ENCODE measurements around the gene MPP1.
A peak's percentile ranks its signal among the peaks of the same experiment; 100 is the strongest.

The MPP1 gene

DNA sequence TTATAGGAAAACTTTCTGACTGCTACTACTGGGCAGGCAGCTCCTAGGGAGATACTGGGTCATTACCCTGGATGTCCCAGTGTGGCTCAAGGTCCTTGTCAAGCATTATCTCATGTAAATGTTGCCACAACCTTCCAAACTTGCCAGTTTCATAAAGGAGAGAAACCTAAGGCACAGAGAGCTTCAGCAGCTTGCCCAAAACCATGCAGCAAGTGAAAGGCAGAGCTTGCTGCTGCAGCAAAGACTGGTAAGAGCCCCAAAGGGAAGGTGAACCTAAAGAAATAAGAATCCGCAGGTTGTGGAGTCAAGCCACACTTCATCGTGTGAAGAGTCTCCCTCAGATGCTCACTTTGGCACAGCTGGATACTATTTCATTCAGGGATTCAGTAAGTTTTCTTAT lies 2.3 kb downstream of the MPP1 start:
- POLR2A ChIA-PET, result no interaction called here
- Histone ChIP-seq H3K27ac (ENCODE audit: extremely low read depth, low read depth, low read length) (no peak overlapping the region), H3K4me3 (ENCODE audit: low read depth, low read length) (no peak overlapping the region), H3K4me1 (ENCODE audit: control insufficient read depth, insufficient read depth, low read length) (peaks cover 18% of the 10 kb centered on the region), H3K36me3 (ENCODE audit: control insufficient read depth in 2 of 2, insufficient read depth in 1 of 2, low read length in 2 of 2) (no peaks in the 10 kb centered on the region), H3K9me3 (ENCODE audit: control insufficient read depth, insufficient read depth, low read depth, low read length) (no peaks in the 10 kb centered on the region)
- TF ChIP-seq SCRT1 (tag by site-specific recombination; IDR thresholded peaks at IDR 0.05; ENCODE audit: borderline replicate concordance) (no peak), ZNF426 (tag by site-specific recombination; IDR thresholded peaks at IDR 0.05) (no peak), ZNF223 (tag by site-specific recombination; IDR thresholded peaks at IDR 0.05) (no peak), ZNF600 (tag by site-specific recombination; IDR thresholded peaks at IDR 0.05) (peak; percentile 58), ZNF302 (tag by site-specific recombination; IDR thresholded peaks at IDR 0.05; ENCODE audit: low read depth) (no peak), ZFP37 (tag by site-specific recombination; IDR thresholded peaks at IDR 0.05) (no peak), ZNF670 (tag by site-specific recombination; IDR thresholded peaks at IDR 0.05; ENCODE audit: low read depth) (no peak), SCRT2 (tag by site-specific recombination; IDR thresholded peaks at IDR 0.05) (peak; percentile 64), ZNF248 (tag by site-specific recombination; IDR thresholded peaks at IDR 0.05) (no peak), ZNF544 (tag by site-specific recombination; IDR thresholded peaks at IDR 0.05) (no peak), ZNF184 (tag by site-specific recombination; IDR thresholded peaks at IDR 0.05) (no peak), ZBTB48 (tag by site-specific recombination; IDR thresholded peaks at IDR 0.05) (no peak), FEZF1 (tag by site-specific recombination; IDR thresholded peaks at IDR 0.05) (no peak), ZSCAN16 (tag by site-specific recombination; IDR thresholded peaks at IDR 0.05) (no peak)
- TF ChIP-seq, protein P1, sequence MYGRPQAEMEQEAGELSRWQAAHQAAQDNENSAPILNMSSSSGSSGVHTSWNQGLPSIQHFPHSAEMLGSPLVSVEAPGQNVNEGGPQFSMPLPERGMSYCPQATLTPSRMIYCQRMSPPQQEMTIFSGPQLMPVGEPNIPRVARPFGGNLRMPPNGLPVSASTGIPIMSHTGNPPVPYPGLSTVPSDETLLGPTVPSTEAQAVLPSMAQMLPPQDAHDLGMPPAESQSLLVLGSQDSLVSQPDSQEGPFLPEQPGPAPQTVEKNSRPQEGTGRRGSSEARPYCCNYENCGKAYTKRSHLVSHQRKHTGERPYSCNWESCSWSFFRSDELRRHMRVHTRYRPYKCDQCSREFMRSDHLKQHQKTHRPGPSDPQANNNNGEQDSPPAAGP (tag by site-specific recombination; IDR thresholded peaks at IDR 0.05), result no peak
- TF ChIP-seq, protein P2, sequence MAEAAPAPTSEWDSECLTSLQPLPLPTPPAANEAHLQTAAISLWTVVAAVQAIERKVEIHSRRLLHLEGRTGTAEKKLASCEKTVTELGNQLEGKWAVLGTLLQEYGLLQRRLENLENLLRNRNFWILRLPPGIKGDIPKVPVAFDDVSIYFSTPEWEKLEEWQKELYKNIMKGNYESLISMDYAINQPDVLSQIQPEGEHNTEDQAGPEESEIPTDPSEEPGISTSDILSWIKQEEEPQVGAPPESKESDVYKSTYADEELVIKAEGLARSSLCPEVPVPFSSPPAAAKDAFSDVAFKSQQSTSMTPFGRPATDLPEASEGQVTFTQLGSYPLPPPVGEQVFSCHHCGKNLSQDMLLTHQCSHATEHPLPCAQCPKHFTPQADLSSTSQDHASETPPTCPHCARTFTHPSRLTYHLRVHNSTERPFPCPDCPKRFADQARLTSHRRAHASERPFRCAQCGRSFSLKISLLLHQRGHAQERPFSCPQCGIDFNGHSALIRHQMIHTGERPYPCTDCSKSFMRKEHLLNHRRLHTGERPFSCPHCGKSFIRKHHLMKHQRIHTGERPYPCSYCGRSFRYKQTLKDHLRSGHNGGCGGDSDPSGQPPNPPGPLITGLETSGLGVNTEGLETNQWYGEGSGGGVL (tag by site-specific recombination; IDR thresholded peaks at IDR 0.05), result no peak
- TF ChIP-seq, protein P3, sequence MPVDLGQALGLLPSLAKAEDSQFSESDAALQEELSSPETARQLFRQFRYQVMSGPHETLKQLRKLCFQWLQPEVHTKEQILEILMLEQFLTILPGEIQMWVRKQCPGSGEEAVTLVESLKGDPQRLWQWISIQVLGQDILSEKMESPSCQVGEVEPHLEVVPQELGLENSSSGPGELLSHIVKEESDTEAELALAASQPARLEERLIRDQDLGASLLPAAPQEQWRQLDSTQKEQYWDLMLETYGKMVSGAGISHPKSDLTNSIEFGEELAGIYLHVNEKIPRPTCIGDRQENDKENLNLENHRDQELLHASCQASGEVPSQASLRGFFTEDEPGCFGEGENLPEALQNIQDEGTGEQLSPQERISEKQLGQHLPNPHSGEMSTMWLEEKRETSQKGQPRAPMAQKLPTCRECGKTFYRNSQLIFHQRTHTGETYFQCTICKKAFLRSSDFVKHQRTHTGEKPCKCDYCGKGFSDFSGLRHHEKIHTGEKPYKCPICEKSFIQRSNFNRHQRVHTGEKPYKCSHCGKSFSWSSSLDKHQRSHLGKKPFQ (tag by site-specific recombination; IDR thresholded peaks at IDR 0.05), result no peak
- CTCF ChIA-PET, result interaction anchor here (0.7 kb wide), 1 partner anchor 10 kb away, joined by 3 read pairs; no protein-coding TSS in a partner anchor

DNA sequence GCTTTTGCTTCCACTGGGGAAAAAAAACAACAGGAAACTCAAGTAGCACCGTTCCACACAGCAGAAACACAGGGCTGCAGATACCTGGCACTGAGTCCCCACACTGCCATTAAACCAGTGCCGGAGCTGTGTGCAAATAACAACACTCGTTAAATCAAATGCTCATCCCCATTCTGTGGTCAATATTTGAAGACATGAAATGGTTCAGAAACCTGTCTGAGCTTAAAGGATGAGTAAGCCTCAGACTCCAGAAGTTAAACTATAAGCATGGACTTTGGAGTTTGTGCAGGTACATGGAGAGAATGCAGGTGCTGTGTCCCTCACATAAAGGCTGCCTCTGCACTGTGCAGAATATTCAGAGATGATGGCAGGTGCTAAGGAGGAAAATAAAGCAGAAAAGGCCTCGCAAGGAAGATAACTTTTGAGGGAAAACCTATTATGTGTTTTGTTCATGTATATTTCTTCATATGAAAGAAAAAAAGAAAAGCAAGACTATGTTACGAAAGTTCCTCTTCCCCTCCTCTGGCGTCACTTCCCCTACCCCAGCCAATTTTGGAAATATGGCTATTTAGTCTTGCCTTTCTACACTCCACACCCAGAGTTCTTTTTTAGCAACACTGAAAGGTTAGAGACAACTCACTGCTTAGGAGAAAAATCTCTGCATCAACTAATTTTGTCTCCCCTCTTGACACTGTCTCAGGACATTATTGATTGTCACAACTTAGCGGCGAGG lies 4.6 kb downstream of the MPP1 start:
- H3K9me3 ChIP-seq (ENCODE audit: control insufficient read depth, insufficient read depth, low read depth, low read length), result no peaks in the 10 kb centered on the region
- no peaks in the 10 kb centered on the region for H3K36me3 ChIP-seq (ENCODE audit: control insufficient read depth in 2 of 2, insufficient read depth in 1 of 2, low read length in 2 of 2)
- H3K4me3 ChIP-seq (ENCODE audit: low read depth, low read length), result no peak overlapping the region
- ChIA-PET POLR2A (interaction anchor here (1.4 to 2.0 kb wide), 2 partner anchors 24 to 38 kb away, joined by 3 to 6 read pairs; partner anchors contain the start of gene DKC1), CTCF (interaction anchor here (0.6 kb wide), 1 partner anchor 24 kb away, joined by 3 read pairs; no protein-coding TSS in a partner anchor)
- H3K27ac ChIP-seq (ENCODE audit: extremely low read depth, low read depth, low read length), result peak overlapping the region; percentile 32; the same call in 1 of the 2 replicates
- H3K4me1 ChIP-seq (ENCODE audit: control insufficient read depth, insufficient read depth, low read length), result peaks cover 18% of the 10 kb centered on the region
- TF ChIP-seq KLF1 (tag by site-specific recombination; IDR thresholded peaks at IDR 0.05) (no peak), ZNF10 (tag by site-specific recombination; IDR thresholded peaks at IDR 0.05) (no peak), ZNF549 (tag by site-specific recombination; IDR thresholded peaks at IDR 0.05) (no peak), FEZF1 (tag by site-specific recombination; IDR thresholded peaks at IDR 0.05) (peak; percentile 25), ZNF223 (tag by site-specific recombination; IDR thresholded peaks at IDR 0.05) (no peak), ZNF837 (tag by site-specific recombination; IDR thresholded peaks at IDR 0.05) (no peak)
- TF ChIP-seq, protein P4, sequence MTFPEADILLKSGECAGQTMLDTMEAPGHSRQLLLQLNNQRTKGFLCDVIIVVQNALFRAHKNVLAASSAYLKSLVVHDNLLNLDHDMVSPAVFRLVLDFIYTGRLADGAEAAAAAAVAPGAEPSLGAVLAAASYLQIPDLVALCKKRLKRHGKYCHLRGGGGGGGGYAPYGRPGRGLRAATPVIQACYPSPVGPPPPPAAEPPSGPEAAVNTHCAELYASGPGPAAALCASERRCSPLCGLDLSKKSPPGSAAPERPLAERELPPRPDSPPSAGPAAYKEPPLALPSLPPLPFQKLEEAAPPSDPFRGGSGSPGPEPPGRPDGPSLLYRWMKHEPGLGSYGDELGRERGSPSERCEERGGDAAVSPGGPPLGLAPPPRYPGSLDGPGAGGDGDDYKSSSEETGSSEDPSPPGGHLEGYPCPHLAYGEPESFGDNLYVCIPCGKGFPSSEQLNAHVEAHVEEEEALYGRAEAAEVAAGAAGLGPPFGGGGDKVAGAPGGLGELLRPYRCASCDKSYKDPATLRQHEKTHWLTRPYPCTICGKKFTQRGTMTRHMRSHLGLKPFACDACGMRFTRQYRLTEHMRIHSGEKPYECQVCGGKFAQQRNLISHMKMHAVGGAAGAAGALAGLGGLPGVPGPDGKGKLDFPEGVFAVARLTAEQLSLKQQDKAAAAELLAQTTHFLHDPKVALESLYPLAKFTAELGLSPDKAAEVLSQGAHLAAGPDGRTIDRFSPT (tag by site-specific recombination; IDR thresholded peaks at IDR 0.05), result no peak
- TF ChIP-seq, protein P5, sequence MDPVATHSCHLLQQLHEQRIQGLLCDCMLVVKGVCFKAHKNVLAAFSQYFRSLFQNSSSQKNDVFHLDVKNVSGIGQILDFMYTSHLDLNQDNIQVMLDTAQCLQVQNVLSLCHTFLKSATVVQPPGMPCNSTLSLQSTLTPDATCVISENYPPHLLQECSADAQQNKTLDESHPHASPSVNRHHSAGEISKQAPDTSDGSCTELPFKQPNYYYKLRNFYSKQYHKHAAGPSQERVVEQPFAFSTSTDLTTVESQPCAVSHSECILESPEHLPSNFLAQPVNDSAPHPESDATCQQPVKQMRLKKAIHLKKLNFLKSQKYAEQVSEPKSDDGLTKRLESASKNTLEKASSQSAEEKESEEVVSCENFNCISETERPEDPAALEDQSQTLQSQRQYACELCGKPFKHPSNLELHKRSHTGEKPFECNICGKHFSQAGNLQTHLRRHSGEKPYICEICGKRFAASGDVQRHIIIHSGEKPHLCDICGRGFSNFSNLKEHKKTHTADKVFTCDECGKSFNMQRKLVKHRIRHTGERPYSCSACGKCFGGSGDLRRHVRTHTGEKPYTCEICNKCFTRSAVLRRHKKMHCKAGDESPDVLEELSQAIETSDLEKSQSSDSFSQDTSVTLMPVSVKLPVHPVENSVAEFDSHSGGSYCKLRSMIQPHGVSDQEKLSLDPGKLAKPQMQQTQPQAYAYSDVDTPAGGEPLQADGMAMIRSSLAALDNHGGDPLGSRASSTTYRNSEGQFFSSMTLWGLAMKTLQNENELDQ (tag by site-specific recombination; IDR thresholded peaks at IDR 0.05; ENCODE audit: low read depth), result no peak
